ENCODE measurements around the gene GZMM. TPM values are rescaled to one million over a fixed set of nuclear protein-coding genes. Genes with fewer than 3 reads are reported as not detected.

GZMM gene
- total RNA-seq, 4 donors from 2014 or later: 0.50 to 0.58 TPM; not detected in 2

- H3K4me1 ChIP-seq: peaks cover 0 to 8% (median 0%) of the 10 kb centered on the region in 4 donors
- no peak for DNase-seq (ENCODE audit: extremely low spot score)
- H3K27me3 ChIP-seq: no peaks in the 10 kb centered on the region
- TF ChIP-seq POLR2A (IDR thresholded peaks at IDR 0.05; ENCODE audit: low read depth): no peak
- no peak for TF ChIP-seq POLR2AphosphoS5 (IDR thresholded peaks at IDR 0.05)
- TF ChIP-seq CTCF (IDR thresholded peaks at IDR 0.05): no peak
- TF ChIP-seq EP300 (IDR thresholded peaks at IDR 0.05): no peak
- no peak overlapping the region for H3K4me3 ChIP-seq
- WGBS: 42% methylated on average over 21 of the region's 58 CpGs
- H3K9me3 ChIP-seq: no peaks in the 10 kb centered on the region
- no peak overlapping the region for H3K27ac ChIP-seq (replicated peaks in 1 of 4)
- peaks cover 0 to 18% (median 12%) of the 10 kb centered on the region in 4 donors for H3K36me3 ChIP-seq
- intact Hi-C loops (cut with DNase I): no loop called here
Observed at GRCh38 chr19:518598-519231, 25.1 kb upstream of the GZMM start.

DNA sequence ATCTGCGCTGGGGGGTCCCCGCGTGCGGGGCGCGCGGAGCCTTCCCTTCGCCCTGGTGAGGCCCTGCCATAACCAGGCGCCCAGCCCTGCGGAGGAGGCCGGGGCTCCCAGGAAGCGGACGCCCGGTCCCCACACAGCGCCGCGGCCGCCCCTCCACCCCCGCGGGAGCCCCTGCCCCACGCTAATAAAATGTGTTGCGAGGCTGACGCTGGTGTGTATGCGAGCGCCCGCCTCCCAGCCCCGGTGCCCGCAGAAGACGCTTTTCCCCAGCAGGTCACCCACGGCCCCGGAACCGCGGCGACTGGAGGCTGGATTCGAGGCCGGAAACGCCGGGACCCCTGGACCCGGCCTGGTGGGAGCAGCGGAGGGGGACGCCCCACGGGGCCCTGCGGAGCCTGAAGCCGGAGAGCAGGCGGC lies 24.4 kb upstream of the GZMM start:
- WGBS: 68% methylated on average over 11 of the region's 45 CpGs
- Histone ChIP-seq H3K27ac (replicated peaks in 1 of 4) (no peak overlapping the region), H3K27me3 (no peaks in the 10 kb centered on the region), H3K4me1 (peaks cover 0 to 12% (median 0%) of the 10 kb centered on the region in 4 donors), H3K9me3 (no peaks in the 10 kb centered on the region), H3K36me3 (peaks cover 0 to 18% (median 11%) of the 10 kb centered on the region in 4 donors), H3K4me3 (no peak overlapping the region)
- TF ChIP-seq POLR2A (IDR thresholded peaks at IDR 0.05; ENCODE audit: low read depth) (no peak), EP300 (IDR thresholded peaks at IDR 0.05) (no peak), POLR2AphosphoS5 (IDR thresholded peaks at IDR 0.05) (no peak), CTCF (IDR thresholded peaks at IDR 0.05) (no peak)
- DNase-seq (ENCODE audit: extremely low spot score): no peak
- intact Hi-C loops (cut with DNase I): no loop called here

DNA sequence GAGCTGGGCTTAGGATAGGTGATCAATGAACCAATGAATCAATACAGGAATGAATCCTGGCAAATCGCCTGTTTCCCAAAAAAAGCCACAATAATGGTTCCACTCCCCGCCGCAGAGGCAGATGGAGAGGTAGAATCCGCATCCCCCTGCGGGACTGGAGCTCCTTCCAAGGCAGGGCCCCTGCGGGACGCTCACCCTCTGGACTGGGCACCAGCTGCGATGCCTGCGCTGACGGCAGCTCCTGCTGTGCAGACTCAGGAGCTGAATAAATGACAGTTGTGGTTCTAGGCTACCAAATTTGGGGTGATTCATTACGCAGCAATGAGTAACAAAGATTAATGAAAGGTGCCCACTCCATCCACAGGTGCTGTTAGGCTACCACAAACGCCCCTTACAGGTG lies 21.1 kb upstream of the GZMM start:
- no peak for TF ChIP-seq CTCF (IDR thresholded peaks at IDR 0.05)
- no peak for TF ChIP-seq POLR2A (IDR thresholded peaks at IDR 0.05; ENCODE audit: low read depth)
- TF ChIP-seq POLR2AphosphoS5 (IDR thresholded peaks at IDR 0.05): no peak
- no peak for TF ChIP-seq EP300 (IDR thresholded peaks at IDR 0.05)
- intact Hi-C loops (cut with DNase I): no loop called here
- Histone ChIP-seq H3K27ac (replicated peaks in 1 of 4) (no peak overlapping the region), H3K9me3 (no peaks in the 10 kb centered on the region), H3K4me1 (peaks cover 0 to 13% (median 0%) of the 10 kb centered on the region in 4 donors), H3K36me3 (peaks cover 0 to 18% (median 11%) of the 10 kb centered on the region in 4 donors), H3K4me3 (no peak overlapping the region), H3K27me3 (peaks cover 0 to 18% (median 0%) of the 10 kb centered on the region in 4 donors)
- WGBS: 98% methylated on average over 12 of the region's 12 CpGs
- DNase-seq (ENCODE audit: extremely low spot score): no peak

DNA sequence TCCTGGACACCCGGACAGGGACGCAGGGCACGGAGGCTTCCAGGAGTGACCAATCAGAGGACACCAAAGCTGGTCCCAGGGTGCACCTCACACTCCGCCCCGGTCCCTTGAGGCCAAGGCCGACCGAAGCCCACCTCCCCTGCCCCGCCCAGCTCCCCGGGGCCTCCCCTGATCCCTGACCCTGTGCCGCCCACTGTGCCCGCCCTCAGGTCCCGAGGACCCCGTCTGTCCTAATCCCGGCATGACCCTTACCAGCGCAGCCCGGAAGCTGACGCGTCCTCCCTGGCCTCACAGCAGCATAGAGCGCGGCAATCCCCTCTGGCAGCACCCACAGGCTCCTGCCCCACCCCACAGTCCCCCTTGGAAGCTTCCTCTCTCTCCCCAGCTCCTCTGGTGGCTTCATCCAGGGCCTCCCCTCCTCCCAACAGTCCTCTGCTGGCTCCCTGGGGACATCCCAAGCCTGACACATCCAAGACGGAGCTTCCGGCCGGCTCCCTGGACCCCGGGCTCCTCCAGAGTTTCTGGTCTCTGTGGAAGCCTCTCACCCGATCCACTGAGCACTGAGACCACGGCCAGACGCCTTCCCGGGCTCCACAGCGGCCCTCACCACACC lies 19.7 kb upstream of the GZMM start:
- TF ChIP-seq POLR2AphosphoS5 (IDR thresholded peaks at IDR 0.05): no peak
- TF ChIP-seq POLR2A (IDR thresholded peaks at IDR 0.05; ENCODE audit: low read depth): no peak
- TF ChIP-seq CTCF (IDR thresholded peaks at IDR 0.05): no peak
- no peak for TF ChIP-seq EP300 (IDR thresholded peaks at IDR 0.05)
- intact Hi-C loops (cut with DNase I): no loop called here
- WGBS: 58% methylated on average over 24 of the region's 29 CpGs

More for the DNA sequence above, 19.7 kb upstream of the GZMM start:
- peaks cover 0 to 6% (median 0%) of the 10 kb centered on the region in 4 donors for H3K4me1 ChIP-seq
- no peaks in the 10 kb centered on the region for H3K9me3 ChIP-seq
- H3K27ac ChIP-seq (replicated peaks in 1 of 4): no peak overlapping the region
- H3K27me3 ChIP-seq: peaks cover 0 to 18% (median 0%) of the 10 kb centered on the region in 4 donors
- no peak for DNase-seq (ENCODE audit: extremely low spot score)
- H3K36me3 ChIP-seq: peaks cover 0 to 18% (median 10%) of the 10 kb centered on the region in 4 donors
- no peak overlapping the region for H3K4me3 ChIP-seq
